Astrocyte (in vitro differentiated cells and primary cell): Measurements from ENCODE around the gene FAAP100.

Experiments used
- CTCF ChIP-seq: IDR thresholded peaks from 2 replicates; pipeline ENCODE4 v1.5.1; 2011; ENCODE audit warnings: low read depth, mild to moderate bottlenecking, inconsistent platforms, low read length, moderate library complexity; ENCODE audit not compliant: insufficient read depth
- EZH2 ChIP-seq: IDR thresholded peaks from 2 replicates; pipeline ENCODE4 v1.6.1; 2012; ENCODE audit warnings: mild to moderate bottlenecking, low read length, inconsistent platforms; ENCODE audit not compliant: insufficient read depth

- TF ChIP-seq EZH2: no peak
- peak; percentile 16 for TF ChIP-seq CTCF
Measured at GRCh38 chr17:81558941-81559806, 7.0 kb upstream of the FAAP100 start.
